ENCODE measurements around the gene PITPNC1. TPM values are rescaled to one million over a fixed set of nuclear protein-coding genes. Genes with fewer than 3 reads are reported as not detected.
A peak's percentile ranks its signal among the peaks of the same experiment; 100 is the strongest.

The PITPNC1 gene
- total RNA-seq, 1 experiment from 2014 or later: 23.1 TPM

GRCh38 chr17:67717192-67717623 is 340.1 kb downstream of the PITPNC1 start:
- TF ChIP-seq CTCF (conservative IDR thresholded peaks at IDR 0.05; ENCODE audit: low read depth, low read length) (no peak), EZH2 (IDR thresholded peaks at IDR 0.05; ENCODE audit: low read length, unreplicated experiment) (no peak), EZH2phosphoT487 (IDR thresholded peaks at IDR 0.05; ENCODE audit: borderline replicate concordance, low read length) (no peak)

GRCh38 chr17:67717624-67718324 is 340.7 kb downstream of the PITPNC1 start, which contains the start of gene NOL11:
TSS of gene NOL11 (plus strand) at chr17:67717936. CDS start at chr17:67717948, 12 bp downstream.
- H3F3A ChIP-seq (ENCODE audit: low read length, unreplicated experiment): no peaks in the 10 kb centered on the region
- no peaks in the 10 kb centered on the region for H3K27me3 ChIP-seq (ENCODE audit: low read length)
- intact Hi-C loops (cut with micrococcal nuclease): loop anchor here (1.0 to 5.0 kb wide), 2 partner anchors 62 to 105 kb away; no protein-coding TSS in a partner anchor
- TF ChIP-seq EZH2 (IDR thresholded peaks at IDR 0.05; ENCODE audit: low read length, unreplicated experiment) (no peak), CTCF (conservative IDR thresholded peaks at IDR 0.05; ENCODE audit: low read depth, low read length) (peak; percentile 94)
- ChIA-PET POLR2A (ENCODE audit: unreplicated experiment) (interaction anchor here (0.5 to 0.6 kb wide), 2 partner anchors 18 to 101 kb away, joined by 3 to 20 read pairs; no protein-coding TSS in a partner anchor), CTCF (interaction anchor here (0.5 to 1.0 kb wide), 2 partner anchors 357 to 358 kb away, joined by 4 to 5 read pairs; no protein-coding TSS in a partner anchor)
- no peaks in the 10 kb centered on the region for H3K9me3 ChIP-seq (ENCODE audit: low read length)
- peak within 1 kb of the TSS; percentile 87 for H2AFZ ChIP-seq (ENCODE audit: low read length)
- H3K4me2 ChIP-seq (ENCODE audit: low read length): peak within 1 kb of the TSS; percentile 97
- peak within 1 kb of the TSS; percentile 79 for H3K27ac ChIP-seq (ENCODE audit: low read length)
- peak within 1 kb of the TSS; percentile 99 for H3K9ac ChIP-seq (ENCODE audit: low read length)
- H3K79me2 ChIP-seq (ENCODE audit: low read length): peaks cover 53% of the 10 kb centered on the region
- DNase-seq (peak; percentile 100), ATAC-seq (peak; percentile 97)
- peak within 1 kb of the TSS; percentile 93 for H3K4me3 ChIP-seq (ENCODE audit: low read length)
- H3K9me2 ChIP-seq (replicated peaks; ENCODE audit: low read length): no peaks in the 10 kb centered on the region
- H3K4me1 ChIP-seq (ENCODE audit: insufficient read depth, low read length): peaks cover 22% of the 10 kb centered on the region
- peaks cover 20% of the 10 kb centered on the region for H4K20me1 ChIP-seq (ENCODE audit: low read length)
- TSS peak; percentile 88 for BruUV-seq (replicated peaks)
- peaks cover 28% of the 10 kb centered on the region for H3K36me3 ChIP-seq (ENCODE audit: low read depth, low read length)

More at GRCh38 chr17:67717192-67717623, 340.1 kb downstream of the PITPNC1 start:
- Histone ChIP-seq H3K4me3 (ENCODE audit: low read length) (peak overlapping the region; percentile 93), H3K4me2 (ENCODE audit: low read length) (peak overlapping the region; percentile 91), H3K27ac (ENCODE audit: low read length) (peak overlapping the region; percentile 62), H3K9ac (ENCODE audit: low read length) (peak overlapping the region; percentile 99), H4K20me1 (ENCODE audit: low read length) (peaks cover 20% of the 10 kb centered on the region), H3F3A (ENCODE audit: low read length, unreplicated experiment) (no peaks in the 10 kb centered on the region), H3K79me2 (ENCODE audit: low read length) (peaks cover 51% of the 10 kb centered on the region), H2AFZ (ENCODE audit: low read length) (peak overlapping the region; percentile 69), H3K27me3 (ENCODE audit: low read length) (no peaks in the 10 kb centered on the region), H3K36me3 (ENCODE audit: low read depth, low read length) (peaks cover 23% of the 10 kb centered on the region), H3K9me3 (ENCODE audit: low read length) (no peaks in the 10 kb centered on the region), H3K9me2 (replicated peaks; ENCODE audit: low read length) (no peaks in the 10 kb centered on the region), H3K4me1 (ENCODE audit: insufficient read depth, low read length) (peaks cover 22% of the 10 kb centered on the region)
- CTCF ChIA-PET: no interaction called here
- BruUV-seq (replicated peaks): TSS peak; percentile 97
- ATAC-seq: no peak
- no peak for DNase-seq
- POLR2A ChIA-PET (ENCODE audit: unreplicated experiment): interaction anchor here (0.6 kb wide), 1 partner anchor 18 kb away, joined by 3 read pairs; no protein-coding TSS in a partner anchor
- intact Hi-C loops (cut with micrococcal nuclease): loop anchor here (1.0 to 5.0 kb wide), 2 partner anchors 62 to 105 kb away; no protein-coding TSS in a partner anchor

All from PC-3 (cell line).